GM04504 (cell line): ENCODE measurements around the gene OTOA.
A peak's percentile ranks its signal among the peaks of the same experiment; 100 is the strongest.
"Not testable (repeated sequence)": the region's sequence is repeated elsewhere in the genome, so short reads cannot be mapped to it uniquely, and the experiment has no call there.

ENCODE experiments used
- DNase-seq: peaks from one replicate; pipeline ENCODE4 v3.0.0-alpha.2; 2012; ENCODE audit warnings: low read depth

The OTOA gene

DNA sequence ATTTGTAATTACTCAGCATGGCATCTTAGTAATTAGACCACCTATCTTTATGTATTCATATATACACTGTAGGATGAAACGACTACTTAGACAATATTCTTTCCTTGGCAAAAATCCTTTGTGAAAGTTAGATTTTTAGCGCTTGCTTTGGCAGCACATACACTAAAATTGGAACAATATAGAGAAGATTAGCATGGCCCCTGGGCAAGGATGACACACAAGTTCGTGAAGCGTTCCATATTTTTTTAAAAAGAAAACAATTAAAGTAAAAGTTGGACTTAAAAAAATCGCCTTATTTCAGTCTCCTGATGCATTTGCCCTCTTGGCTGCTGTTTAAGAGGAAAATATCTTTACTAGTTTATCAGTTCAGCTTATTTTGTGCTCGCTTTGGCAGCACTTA, 21.9 kb upstream of the OTOA start:
- DNase-seq = no peak

DNA sequence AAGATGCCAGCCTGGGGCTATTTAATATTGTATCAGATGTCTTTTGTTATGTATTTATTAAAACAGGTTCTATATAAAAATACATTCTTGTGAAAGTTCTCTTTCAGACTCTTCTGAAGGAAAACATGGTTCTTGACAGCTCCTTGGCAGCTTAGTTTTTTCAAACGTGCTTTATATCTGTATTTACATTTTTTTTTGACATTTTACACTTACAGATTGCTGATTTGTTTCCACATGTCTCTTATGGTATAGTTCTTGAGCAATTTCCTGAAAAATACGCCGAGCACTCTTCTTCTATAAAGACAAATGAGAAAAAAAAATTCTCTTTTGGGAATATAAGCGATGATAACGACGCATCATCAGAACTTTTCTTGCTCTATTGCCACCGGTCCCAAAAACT, 20.9 kb upstream of the OTOA start:
- DNase-seq = no peak

DNA sequence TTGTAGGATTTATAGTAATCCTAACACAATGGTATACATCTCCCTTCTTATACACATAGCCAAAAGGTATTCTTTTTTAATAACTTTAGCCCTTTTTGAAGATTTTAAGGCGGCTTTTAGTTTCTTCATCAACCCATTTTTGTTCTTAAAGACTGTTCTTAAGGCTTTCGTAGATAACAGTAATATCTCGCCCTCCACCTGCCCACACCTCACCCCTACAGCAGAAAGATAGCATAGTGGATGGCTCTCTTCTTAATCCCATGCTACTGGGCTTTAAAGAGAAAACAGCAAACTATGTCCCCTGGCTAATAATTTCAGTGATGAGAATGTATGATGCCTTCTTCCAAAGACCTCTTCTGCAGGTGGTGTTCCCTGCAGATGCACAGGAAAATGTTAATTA, 20.0 kb upstream of the OTOA start:
- DNase-seq = no peak

DNA sequence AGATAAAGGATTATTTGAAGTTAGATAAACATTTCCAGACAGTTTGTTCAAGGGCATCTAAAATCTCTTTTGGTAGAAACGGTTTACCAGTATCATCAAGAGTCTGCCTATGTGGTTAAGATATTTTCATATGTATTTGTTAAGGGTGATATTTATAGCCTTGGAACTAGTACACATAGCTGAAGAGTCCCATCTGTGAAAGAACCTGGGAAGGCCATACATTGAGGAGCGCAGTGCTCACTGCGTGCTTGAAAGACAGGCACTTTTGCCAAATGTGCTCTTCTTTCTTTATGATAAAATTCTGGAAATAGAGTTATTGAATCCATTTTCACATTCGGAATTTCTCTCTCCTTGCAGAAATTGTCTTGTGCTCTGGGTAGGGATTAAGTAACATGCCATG, 19.1 kb upstream of the OTOA start:
- no peak for DNase-seq

DNA sequence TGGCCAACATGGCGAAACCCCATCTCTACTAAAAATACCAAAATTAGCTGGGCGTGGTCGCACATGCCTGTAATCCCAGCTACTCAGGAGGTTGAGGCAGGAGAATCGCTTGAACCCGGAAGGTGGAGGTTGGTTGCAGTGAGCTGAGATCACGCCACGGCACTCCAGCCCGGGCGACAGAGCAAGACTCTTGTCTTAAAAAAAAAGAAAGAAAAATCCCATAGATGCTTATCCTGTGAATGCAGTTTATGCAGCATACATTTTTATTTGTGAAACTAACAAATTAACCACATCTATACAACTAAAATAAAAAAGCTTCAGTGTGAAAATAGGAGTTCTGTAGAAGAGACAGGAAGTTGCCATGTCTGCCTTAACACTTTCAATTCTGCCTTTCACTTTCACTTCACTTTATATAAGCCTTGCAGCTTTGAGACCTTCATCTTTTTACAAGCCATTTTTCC, 18.5 kb upstream of the OTOA start:
- DNase-seq = no peak

DNA sequence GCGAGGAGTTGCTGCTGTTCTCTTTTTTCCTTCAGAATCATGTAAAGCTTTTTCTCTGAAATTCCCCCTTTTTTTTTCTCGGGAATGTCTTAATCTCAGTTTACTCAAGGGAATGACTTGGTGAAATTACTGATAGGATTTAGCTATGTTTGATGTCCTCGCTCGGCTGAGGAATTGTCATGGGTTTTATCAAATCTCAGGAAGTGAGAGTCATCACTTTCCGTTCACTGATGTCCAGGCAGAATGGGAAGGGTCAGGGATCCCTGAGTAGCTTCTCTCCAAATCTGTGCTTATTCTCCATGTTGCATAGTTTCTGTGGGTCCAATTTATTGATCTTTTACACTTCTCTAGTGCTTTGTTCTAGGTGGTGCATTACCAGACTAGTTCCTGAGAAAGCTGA, 17.7 kb upstream of the OTOA start:
- no peak for DNase-seq

DNA sequence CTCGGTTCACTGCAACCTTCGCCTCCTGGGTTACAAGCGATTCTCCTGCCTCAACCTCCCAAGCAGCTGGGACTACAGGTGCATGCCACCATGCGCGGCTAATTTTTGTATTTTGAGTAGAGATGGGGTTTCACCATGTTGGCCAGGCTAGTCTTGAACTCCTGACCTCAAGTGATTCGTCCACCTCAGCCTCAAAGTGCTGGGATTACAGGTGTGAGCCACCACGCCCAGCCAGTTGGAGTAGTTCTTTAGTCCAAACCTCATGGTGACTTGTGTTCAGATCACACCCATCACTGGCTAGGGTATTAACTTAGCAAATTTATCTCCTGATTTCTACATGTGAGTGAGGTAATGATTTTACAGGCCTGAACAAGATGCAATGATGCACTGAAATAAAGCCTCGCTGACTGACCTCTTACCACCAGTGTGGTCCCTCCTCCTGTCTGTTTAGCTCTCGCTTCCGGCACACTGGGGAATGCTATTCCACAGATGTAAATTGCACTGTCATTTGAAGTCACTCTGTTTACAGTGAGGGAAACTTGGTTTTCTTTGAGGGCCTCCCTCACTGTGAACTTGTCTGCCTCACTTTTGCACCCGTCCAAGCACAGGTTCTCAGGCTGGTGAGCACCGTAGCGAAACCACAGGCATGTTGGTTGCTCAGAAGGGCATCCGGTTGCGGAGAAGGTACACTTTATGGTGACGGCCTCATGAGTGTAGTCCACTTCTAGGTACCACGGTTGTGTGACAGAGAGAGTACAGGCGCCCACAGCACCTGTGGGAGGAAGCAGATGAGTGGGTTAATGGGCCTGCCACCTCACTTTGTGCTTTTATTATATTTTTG, 16.8 kb upstream of the OTOA start:
- no peak for DNase-seq

DNA sequence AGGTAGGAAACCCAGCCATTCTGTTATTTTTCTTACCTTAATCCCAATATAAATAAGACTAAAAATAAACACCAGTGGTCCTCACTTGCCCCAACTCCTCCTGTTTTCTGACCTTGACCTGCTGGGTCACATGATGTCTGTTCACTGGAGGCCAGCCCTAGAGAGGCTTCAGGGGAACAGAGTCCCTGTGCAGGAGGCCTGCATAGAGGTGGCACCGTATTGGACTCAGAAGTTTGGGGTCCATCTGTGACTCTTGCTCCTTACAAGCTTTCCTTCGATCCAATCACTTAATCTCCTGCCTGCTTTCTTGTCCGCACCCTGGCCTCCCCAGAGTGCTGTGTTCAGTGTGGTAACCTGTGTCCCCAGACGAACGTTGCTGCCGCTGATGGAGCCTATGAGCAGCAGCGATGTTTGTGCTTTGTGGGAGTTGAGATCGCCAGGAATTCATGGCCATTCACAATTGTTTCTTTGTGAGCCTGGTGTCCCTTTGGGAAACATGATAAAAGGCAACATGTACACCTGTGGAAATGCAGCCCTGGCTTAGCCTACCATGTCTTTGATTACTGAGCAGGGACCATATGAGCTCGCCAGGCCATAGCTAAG, 16.1 kb upstream of the OTOA start:
- no peak for DNase-seq

DNA sequence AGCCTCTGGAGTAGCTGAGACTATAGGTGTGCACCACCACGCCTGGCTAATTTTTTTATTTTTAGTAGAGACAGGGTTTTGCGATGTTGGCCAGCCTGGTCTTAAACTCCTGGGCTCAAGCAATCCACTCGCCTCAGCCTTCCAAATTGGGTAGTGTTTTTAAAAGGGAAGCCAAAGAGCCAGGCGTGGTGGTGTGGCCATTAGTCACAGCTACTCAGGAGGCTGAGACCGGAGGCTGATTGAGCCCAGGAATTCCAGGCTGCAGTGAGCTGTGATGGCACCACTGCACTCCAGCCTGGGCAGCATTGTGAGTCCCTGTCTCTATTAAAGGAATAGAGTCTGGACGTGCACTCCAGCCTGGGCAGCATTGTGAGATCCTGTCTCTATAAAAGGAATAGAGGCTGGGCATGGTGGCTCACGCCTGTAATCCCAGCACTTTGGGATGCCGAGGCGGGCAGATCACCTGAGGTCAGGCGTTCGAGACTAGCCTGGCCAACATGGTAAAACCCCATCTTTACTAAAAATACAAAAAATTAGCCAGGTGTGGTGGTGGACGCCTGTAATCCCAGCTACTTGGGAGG, 13.9 kb upstream of the OTOA start:
- DNase-seq = not testable (repeated sequence)

DNA sequence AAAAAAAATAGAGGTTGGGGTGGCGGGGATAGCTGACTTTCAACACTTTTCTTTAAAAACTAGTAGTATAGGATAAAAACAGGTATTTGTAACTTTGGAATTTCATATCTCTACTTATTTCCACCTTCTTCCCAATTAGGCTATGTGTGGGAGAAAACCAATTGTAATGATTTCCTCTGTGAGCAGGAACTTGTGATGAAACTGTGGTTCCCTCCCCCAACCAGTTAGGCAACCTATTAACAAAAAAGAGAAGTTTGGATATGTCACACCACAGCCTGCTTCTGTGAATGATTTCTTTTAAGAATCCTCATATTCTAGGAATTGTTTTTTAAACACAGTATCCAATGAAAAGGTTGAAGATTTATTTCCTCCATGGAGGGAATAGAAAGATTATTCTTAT, 13.2 kb upstream of the OTOA start:
- no peak for DNase-seq

DNA sequence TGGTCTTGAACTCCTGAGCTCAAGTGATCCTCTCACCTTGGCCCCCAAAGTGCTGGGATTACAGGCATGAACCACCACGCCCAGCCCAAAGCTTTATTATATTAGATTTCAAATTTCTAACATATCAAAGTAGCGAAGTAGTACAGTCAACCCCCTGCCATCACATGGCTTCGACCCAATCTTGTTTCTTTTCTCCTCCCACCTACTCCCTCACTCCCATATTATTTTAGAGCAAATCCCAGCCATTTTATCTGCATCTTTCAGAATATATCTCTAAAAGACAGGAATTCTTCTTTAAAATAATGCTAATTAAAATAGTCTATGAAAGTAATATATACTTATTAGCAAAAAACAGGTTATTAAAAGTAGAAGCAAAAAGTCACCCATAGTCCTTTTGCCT, 12.3 kb upstream of the OTOA start:
- DNase-seq = no peak

DNA sequence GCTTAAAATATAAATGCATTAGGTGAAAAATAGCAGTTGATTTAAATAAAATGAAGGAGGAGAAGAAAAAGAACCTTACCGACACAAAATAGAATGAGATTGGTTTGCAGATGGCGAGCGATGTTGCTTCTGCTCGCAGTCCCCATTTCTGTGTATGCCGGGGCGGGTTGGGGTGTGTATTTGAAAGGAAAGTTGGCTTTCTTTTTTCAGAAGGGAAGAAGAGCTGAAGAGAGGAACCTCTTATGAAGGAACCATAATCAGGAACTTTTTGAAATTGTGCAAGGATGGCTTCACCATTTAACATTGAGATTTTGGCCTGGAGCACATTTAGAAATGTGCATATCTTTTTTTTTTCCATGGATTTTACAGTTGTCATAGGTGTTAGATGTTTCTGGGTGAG, 11.3 kb upstream of the OTOA start, which contains the start of gene IGSF6:
Gene IGSF6, minus strand, starts transcription at position 156 of the 400 bp plus-strand sequence. Its CDS starts 10 bp downstream, at position 146.
- no peak for DNase-seq

DNA sequence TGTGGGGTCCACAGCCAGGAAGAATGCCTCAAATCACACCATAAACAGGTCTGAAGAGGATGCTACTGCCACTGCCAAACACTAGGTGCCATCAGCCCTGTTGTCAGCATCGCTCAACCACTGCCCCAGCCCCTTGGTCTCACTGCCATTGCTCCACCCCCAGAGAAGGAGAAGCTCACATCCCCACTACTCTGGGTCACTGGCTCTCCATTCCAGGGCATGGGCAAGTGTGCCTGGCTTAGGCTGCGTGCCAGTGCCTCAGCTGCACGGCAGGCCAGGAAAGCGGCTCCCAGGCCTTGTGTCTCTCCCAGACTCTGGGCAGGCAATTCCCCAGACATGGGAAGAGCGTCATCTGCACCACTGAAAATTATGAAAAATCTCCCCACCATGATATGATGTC, 10.2 kb upstream of the OTOA start:
- DNase-seq = no peak

DNA sequence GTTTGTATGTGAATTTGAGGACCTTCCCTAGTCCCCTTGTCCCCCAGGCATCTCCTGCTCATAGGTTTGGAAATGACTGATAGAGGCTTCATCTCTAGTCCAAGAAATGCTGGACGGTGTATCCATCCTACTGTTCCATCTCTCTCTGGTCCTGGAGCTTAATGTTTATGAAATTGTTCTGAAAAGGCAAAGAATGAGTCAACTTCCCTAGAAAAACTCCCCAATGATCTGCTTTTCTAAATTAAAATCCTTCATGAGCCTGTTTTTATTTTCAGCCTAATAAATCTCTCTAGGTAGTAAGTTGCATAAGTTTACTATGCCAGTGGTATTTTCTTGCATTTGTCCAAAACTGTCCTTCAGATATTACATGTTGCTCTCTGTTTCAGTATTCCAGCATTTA, 9.3 kb upstream of the OTOA start:
- no peak for DNase-seq

DNA sequence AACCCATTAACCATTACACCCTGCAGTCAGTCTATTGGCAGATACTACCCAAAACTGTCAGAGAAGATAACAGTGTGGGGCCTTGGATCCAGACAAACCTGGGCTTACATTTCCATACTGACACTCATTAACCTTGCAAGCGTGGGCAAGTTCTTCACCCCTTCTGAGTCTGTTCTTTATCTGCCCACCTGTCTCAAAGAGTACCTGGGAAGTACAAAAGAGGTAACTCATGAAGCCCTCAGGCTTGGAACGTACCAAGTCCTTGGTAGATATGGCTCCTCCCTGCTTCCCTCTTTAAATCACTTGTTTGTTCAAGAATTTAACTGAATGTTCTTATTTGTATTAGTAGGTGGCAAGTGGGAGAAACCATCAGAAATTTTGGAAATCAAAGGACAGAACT, 8.9 kb upstream of the OTOA start:
- DNase-seq = no peak

DNA sequence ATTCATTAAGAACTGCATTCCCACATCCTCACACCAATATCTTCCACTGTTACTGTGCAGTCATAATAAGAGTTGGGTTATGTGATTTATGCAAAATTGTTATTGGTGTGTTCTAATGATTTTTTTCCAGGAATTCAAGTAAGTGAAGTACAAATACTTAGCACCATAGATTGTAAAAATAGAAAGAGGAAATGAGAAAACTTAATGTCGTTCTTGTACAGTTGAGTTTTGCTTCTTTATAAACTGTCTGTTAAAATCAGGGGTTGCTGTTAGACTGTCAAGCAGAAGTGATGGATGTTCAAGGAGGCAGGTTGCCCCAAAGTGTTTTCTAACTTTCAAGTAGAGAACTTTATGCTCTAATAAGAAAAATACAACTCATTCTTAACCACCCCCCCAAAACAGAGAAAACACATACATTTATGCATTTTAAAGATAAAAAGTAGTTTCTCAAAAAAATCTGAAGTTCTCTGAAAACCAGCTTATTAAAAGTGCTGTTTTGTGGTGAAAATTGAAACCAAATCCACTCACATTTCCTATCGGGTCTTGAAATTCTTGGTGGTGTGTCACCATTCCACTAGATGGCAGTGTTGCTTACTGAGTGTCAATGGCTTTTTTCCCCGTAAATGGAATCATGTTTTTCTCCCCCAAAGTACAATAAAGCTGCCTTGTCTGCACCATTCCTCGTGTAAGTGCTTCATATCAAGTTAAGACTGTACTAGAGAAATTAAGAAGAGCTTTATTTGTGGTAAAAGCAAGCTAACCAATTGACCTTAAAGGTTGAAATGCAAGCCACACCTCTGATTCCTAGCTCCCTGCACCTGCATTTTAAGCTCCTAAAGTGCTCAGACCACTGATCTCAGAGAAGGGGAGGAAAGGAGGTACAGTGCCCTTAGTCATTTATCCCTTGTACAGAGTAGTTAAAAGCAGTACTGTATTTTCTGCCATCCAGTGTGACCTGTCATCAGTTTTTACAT, 6.7 kb upstream of the OTOA start:
- peak; percentile 30 for DNase-seq

DNA sequence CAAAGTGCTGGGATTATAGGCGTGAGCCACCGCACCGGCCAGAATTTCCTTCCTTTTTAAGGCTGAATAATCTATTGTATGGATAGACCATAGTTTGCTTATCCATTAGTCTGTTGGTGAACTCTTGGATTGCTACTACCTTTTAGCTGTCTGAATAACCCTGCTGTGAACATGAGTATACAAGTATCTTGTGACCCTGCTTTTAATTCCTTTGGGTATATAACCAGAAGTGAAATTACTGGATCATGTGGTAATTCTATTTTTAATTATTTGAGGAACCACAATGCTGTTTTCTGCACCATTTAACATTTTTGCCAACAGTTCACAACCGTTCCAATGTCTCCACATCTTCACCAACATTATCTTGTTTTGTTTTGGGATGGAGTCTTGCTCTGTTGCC, 4.6 kb upstream of the OTOA start:
- no peak for DNase-seq

DNA sequence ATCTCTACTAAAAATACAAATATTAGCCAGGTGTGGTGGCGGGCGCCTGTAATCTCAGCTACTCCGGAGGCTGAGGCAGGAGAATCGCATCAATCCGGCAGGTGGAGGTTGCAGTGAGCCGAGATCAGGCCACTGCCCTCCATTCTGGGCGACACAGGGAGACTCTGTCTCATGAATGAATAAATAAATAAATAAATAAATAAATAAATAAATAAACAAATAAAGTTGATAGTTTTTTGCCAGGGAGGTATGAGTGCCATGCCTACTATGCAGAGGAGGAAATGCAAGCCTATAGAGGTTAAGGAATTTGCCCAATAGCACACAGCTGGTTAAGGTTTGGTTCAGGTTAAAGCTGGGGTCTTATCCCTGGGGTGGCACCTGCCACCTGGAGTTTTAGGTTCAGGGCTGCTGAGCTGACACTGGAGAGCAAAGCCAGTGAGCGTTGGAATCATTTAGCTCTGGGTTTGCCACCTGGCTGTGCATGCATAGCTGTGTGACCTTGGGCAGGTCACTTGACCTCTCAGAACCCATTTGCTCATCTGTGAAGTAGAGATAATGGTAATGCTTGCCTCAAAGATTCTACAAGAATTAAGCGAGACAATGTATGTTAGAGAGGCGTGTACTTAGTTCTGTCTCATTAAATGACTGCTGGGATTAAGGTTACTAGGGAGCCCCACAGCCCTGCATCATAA, 1.2 kb downstream of the OTOA start:
- no peak for DNase-seq

DNA sequence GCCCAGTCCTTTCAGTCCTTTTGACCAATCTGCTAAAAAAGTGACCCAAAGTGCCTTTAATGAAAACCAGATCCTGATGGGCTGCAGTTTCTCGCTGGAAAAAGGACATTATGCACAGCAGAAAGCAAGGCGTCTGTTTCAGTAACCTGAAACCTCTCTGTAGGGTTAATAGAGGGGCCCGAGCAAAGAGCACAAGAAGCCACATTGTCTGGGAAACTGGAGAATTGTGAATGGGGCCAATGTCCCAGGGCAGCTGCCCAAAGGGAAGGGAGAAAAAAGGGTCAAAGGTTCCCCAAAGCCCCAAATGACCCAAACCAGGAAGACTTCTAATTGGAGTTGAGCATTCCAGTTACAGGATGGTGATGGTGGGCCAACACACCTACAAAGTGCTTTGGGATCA, 3.0 kb downstream of the OTOA start:
- DNase-seq = no peak

DNA sequence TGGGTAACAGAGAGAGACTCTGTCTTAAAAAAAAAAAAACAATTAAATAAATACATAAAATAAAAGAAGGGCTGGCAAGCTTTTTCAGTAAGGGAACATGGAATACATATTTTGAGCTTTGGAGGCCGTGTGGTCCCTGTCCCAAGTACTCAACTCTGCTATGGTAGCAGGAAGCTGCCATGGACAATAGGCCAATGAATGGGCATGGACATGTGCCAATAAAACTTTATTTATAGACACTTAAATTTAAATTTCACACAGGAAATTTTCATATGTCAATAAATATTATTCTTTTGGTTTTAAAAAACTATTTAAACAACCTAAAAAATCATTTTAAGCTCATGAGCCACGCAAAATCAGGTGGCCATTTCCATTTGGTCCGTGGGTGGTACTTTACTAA, 3.8 kb downstream of the OTOA start:
- no peak for DNase-seq

DNA sequence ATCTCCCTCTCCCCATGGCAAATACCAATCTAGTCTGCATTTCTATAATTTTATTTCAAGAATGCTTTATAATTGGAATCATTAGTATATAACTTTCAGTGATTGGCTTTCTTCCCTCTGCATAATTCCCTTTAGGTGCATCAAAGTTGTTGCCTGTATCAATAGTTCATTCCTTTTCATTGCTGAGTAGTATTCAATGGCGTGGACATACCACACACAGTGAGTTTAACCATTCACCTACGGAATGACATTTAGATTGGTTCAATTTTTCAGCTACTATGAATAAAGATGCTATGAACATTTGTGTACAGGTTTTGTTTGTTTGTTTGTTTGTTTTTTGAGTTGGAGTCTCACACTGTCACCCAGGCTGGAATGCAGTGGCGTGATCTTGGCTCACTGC, 9.7 kb downstream of the OTOA start:
- no peak for DNase-seq

DNA sequence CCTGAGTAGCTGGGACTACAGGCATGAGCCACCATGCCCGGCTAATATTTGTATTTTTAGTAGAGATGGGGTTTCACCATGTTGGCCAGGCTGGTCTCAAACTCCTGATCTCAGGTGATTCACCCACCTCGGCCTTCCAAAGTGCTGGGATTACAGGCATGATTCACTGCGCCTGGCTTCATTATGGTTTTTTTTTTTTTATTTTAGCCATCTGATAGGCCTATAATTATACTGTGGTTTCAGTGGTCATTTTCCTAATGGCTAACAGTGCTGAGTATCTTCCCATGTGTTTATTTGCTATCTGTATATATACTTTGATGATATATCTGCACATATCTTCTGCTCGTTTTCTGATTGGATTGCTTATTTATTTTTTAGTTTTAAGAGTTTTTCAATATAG, 10.7 kb downstream of the OTOA start:
- not testable (repeated sequence) for DNase-seq
